ENCODE results near the gene RAPGEF5.

DNA sequence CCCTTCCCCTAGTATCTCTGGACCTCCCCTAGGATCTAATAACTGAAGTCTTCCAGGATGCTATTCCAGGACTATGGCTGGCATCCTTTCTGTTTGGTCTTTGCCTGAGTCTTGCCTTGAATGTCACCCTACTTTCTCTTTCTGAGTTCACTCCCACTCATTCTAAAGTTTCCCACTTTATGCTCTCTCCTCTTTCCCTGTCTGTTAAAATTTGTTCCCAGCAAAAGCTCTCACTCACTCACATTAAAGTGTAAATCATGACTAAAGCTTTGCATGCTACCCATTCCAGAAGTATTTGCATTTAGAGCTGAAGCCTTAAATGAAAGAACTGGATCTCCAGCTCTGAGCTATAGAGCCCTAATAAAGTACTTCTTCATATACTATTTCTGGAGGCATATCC lies 42.1 kb upstream of the RAPGEF5 start:
- TF ChIP-seq CTCF (IDR thresholded peaks at IDR 0.05) (no peak), ZFX (IDR thresholded peaks at IDR 0.05; ENCODE audit: borderline replicate concordance) (no peak)

Measured in 22Rv1 (cell line).